ENCODE data around the gene DYSF.

DYSF gene

GRCh38 chr2:71469403-71470398, 16.3 kb downstream of the DYSF start:
- no peak for TF ChIP-seq CTCF (IDR thresholded peaks at IDR 0.05)

- TF ChIP-seq CTCF (IDR thresholded peaks at IDR 0.05) = no peak
Measured at GRCh38 chr2:71471276-71471675, 17.9 kb downstream of the DYSF start.

- TF ChIP-seq CTCF (IDR thresholded peaks at IDR 0.05) = no peak
Measured at GRCh38 chr2:71472019-71472418, 18.7 kb downstream of the DYSF start.

GRCh38 chr2:71473346-71474031, 20.1 kb downstream of the DYSF start:
- no peak for TF ChIP-seq CTCF (IDR thresholded peaks at IDR 0.05)

GRCh38 chr2:71474116-71474743, 20.9 kb downstream of the DYSF start:
- no peak for TF ChIP-seq CTCF (IDR thresholded peaks at IDR 0.05)

- no peak for TF ChIP-seq CTCF (IDR thresholded peaks at IDR 0.05)
Measured at GRCh38 chr2:71474744-71475397, 21.5 kb downstream of the DYSF start.

- no peak for TF ChIP-seq CTCF (IDR thresholded peaks at IDR 0.05)
Measured at GRCh38 chr2:71476495-71476894, 23.1 kb downstream of the DYSF start.
